ENCODE data around the gene CNOT6.
"Not testable (repeated sequence)": the region's sequence is repeated elsewhere in the genome, so short reads cannot be mapped to it uniquely, and the experiment has no call there.

DNA sequence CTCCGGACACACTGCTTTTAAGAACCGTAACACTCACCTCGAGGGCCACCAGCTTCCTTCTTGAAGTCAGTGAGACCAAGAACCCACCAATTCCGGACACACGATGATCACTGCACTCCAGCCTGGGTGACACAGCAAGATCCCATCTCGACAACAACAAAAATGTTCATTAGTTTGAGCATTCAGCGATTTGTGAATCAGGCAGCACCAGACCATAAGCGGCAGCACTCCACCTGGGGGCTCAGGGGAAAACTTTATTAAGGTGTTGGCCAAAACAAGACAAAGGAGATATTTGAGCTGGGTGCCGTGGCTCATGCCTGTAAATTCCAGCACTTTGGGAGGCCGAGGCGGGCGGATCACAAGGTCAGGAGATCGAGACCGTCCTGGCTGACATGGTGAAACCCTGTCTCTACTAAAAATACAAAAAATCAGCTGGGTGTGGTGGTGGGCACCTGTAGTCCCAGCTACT lies 34.5 kb upstream of the CNOT6 start:
- not testable (repeated sequence) for TF ChIP-seq TCF7L2 (IDR thresholded peaks at IDR 0.05; ENCODE audit: borderline replicate concordance, low read depth, low read length); ZNF561 (tag by site-specific recombination; IDR thresholded peaks at IDR 0.05; ENCODE audit: borderline replicate concordance); ZNF133 (tag by site-specific recombination; IDR thresholded peaks at IDR 0.05); ZNF324 (tag by site-specific recombination; IDR thresholded peaks at IDR 0.05); ZNF600 (tag by site-specific recombination; IDR thresholded peaks at IDR 0.05); ZNF146 (tag by site-specific recombination; IDR thresholded peaks at IDR 0.05); ZNF398 (tag by site-specific recombination; IDR thresholded peaks at IDR 0.05); ZBTB21 (tag by site-specific recombination; IDR thresholded peaks at IDR 0.05); GFI1B (tag by site-specific recombination; IDR thresholded peaks at IDR 0.05); ZNF837 (tag by site-specific recombination; IDR thresholded peaks at IDR 0.05); BCL11B (tag by site-specific recombination; IDR thresholded peaks at IDR 0.05; ENCODE audit: low read depth); MEIS1 (CRISPR knock-in tag; IDR thresholded peaks at IDR 0.05; ENCODE audit: borderline replicate concordance)
- TF ChIP-seq, protein P1, sequence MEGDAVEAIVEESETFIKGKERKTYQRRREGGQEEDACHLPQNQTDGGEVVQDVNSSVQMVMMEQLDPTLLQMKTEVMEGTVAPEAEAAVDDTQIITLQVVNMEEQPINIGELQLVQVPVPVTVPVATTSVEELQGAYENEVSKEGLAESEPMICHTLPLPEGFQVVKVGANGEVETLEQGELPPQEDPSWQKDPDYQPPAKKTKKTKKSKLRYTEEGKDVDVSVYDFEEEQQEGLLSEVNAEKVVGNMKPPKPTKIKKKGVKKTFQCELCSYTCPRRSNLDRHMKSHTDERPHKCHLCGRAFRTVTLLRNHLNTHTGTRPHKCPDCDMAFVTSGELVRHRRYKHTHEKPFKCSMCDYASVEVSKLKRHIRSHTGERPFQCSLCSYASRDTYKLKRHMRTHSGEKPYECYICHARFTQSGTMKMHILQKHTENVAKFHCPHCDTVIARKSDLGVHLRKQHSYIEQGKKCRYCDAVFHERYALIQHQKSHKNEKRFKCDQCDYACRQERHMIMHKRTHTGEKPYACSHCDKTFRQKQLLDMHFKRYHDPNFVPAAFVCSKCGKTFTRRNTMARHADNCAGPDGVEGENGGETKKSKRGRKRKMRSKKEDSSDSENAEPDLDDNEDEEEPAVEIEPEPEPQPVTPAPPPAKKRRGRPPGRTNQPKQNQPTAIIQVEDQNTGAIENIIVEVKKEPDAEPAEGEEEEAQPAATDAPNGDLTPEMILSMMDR (tag by site-specific recombination; IDR thresholded peaks at IDR 0.05) = not testable (repeated sequence)
